Adipocyte (in vitro differentiated cells): ENCODE measurements around the gene OR2AE1.
"Not testable (repeated sequence)": the region's sequence is repeated elsewhere in the genome, so short reads cannot be mapped to it uniquely, and the experiment has no call there.

Experiments used
- DNase-seq: peaks from one replicate; pipeline ENCODE4 v3.0.0-alpha.2; 2015; ENCODE audit warnings: low read depth
- H3K27me3 ChIP-seq: replicated peaks from 2 replicates; pipeline ENCODE4 v1.7.0; 2013; ENCODE audit warnings: mild to moderate bottlenecking, low read length, moderate library complexity; ENCODE audit not compliant: control insufficient read depth, insufficient read depth
- H3K36me3 ChIP-seq: 2 replicates; pipeline ENCODE4 v1.7.0; 2013; ENCODE audit warnings: low read length, mild to moderate bottlenecking, moderate library complexity; ENCODE audit not compliant: control insufficient read depth, insufficient read depth, severe bottlenecking
- H3K4me1 ChIP-seq: 2 replicates; pipeline ENCODE4 v1.7.0; 2013; ENCODE audit warnings: mild to moderate bottlenecking, low read length, moderate library complexity; ENCODE audit not compliant: control insufficient read depth, insufficient read depth
- H3K4me3 ChIP-seq: 2 replicates; pipeline ENCODE4 v1.7.0; 2013; ENCODE audit warnings: mild to moderate bottlenecking, low read length, moderate library complexity
- H3K9ac ChIP-seq: 2 replicates; pipeline ENCODE4 v1.7.0; 2013; ENCODE audit warnings: mild to moderate bottlenecking, low read length, moderate library complexity
- H3K9me3 ChIP-seq: 2 replicates; pipeline ENCODE4 v1.7.0; 2013; ENCODE audit warnings: mild to moderate bottlenecking, low read length, moderate library complexity; ENCODE audit not compliant: control insufficient read depth

The OR2AE1 gene

GRCh38 chr7:99897322-99898022 lies 20.6 kb upstream of the OR2AE1 start:
- Histone ChIP-seq H3K4me1 (no peaks in the 10 kb centered on the region), H3K4me3 (no peak overlapping the region), H3K36me3 (peaks cover 48% of the 10 kb centered on the region), H3K27me3 (no peaks in the 10 kb centered on the region), H3K9me3 (no peaks in the 10 kb centered on the region), H3K9ac (no peak overlapping the region)
- no peak for DNase-seq

- Histone ChIP-seq H3K4me1 (no peaks in the 10 kb centered on the region), H3K27me3 (no peaks in the 10 kb centered on the region), H3K9ac (no peak overlapping the region), H3K9me3 (no peaks in the 10 kb centered on the region), H3K36me3 (peaks cover 35% of the 10 kb centered on the region), H3K4me3 (no peak overlapping the region)
- DNase-seq, result no peak
Measured at GRCh38 chr7:99894738-99895137, 17.9 kb upstream of the OR2AE1 start.

GRCh38 chr7:99893280-99893679 lies 16.4 kb upstream of the OR2AE1 start:
- Histone ChIP-seq H3K4me3 (no peak overlapping the region), H3K27me3 (no peaks in the 10 kb centered on the region), H3K4me1 (no peaks in the 10 kb centered on the region), H3K9ac (no peak overlapping the region), H3K36me3 (peaks cover 24% of the 10 kb centered on the region), H3K9me3 (no peaks in the 10 kb centered on the region)
- DNase-seq, result no peak

GRCh38 chr7:99890348-99890747 lies 13.5 kb upstream of the OR2AE1 start:
- H3K4me3 ChIP-seq, H3K27me3 ChIP-seq, H3K9me3 ChIP-seq, H3K9ac ChIP-seq, H3K4me1 ChIP-seq, DNase-seq: not testable (repeated sequence)
- peaks cover 18% of the 10 kb centered on the region for H3K36me3 ChIP-seq

- H3K4me1 ChIP-seq, H3K9ac ChIP-seq, DNase-seq, H3K9me3 ChIP-seq, H3K4me3 ChIP-seq, H3K27me3 ChIP-seq: not testable (repeated sequence)
- H3K36me3 ChIP-seq, result peaks cover 18% of the 10 kb centered on the region
Measured at GRCh38 chr7:99888366-99888765, 11.5 kb upstream of the OR2AE1 start.

- no peak overlapping the region for H3K4me3 ChIP-seq
- H3K36me3 ChIP-seq, result no peaks in the 10 kb centered on the region
- H3K4me1 ChIP-seq, result no peaks in the 10 kb centered on the region
- H3K9ac ChIP-seq, result no peak overlapping the region
- H3K9me3 ChIP-seq, result no peaks in the 10 kb centered on the region
- DNase-seq, result no peak
- no peaks in the 10 kb centered on the region for H3K27me3 ChIP-seq
Measured at GRCh38 chr7:99881370-99881769, 4.5 kb upstream of the OR2AE1 start.

GRCh38 chr7:99876491-99876890 lies 342 bp downstream of the OR2AE1 start:
- no peaks in the 10 kb centered on the region for H3K36me3 ChIP-seq
- H3K4me3 ChIP-seq, result no peak overlapping the region
- H3K27me3 ChIP-seq, result no peaks in the 10 kb centered on the region
- H3K9ac ChIP-seq, result no peak overlapping the region
- no peak for DNase-seq
- H3K9me3 ChIP-seq, result no peaks in the 10 kb centered on the region
- H3K4me1 ChIP-seq, result no peaks in the 10 kb centered on the region

- H3K9ac ChIP-seq, result no peak overlapping the region
- DNase-seq, result no peak
- H3K4me3 ChIP-seq, result no peak overlapping the region
- no peaks in the 10 kb centered on the region for H3K36me3 ChIP-seq
- H3K4me1 ChIP-seq, result no peaks in the 10 kb centered on the region
- no peaks in the 10 kb centered on the region for H3K27me3 ChIP-seq
- H3K9me3 ChIP-seq, result peaks cover 18% of the 10 kb centered on the region
Measured at GRCh38 chr7:99868246-99868645, 8.6 kb downstream of the OR2AE1 start.

- H3K4me3 ChIP-seq, H3K4me1 ChIP-seq: not testable (repeated sequence)
Measured at GRCh38 chr7:99867477-99867876, 9.4 kb downstream of the OR2AE1 start.

GRCh38 chr7:99863847-99864440 lies 12.9 kb downstream of the OR2AE1 start:
- DNase-seq, result peak; percentile 8
- Histone ChIP-seq H3K4me3 (no peak overlapping the region), H3K9me3 (peaks cover 22% of the 10 kb centered on the region), H3K4me1 (no peaks in the 10 kb centered on the region), H3K9ac (no peak overlapping the region), H3K36me3 (no peaks in the 10 kb centered on the region), H3K27me3 (no peaks in the 10 kb centered on the region)

More at GRCh38 chr7:99867477-99867876, 9.4 kb downstream of the OR2AE1 start:
- H3K9me3 ChIP-seq, result peaks cover 22% of the 10 kb centered on the region
- DNase-seq, H3K27me3 ChIP-seq, H3K36me3 ChIP-seq, H3K9ac ChIP-seq: not testable (repeated sequence)

- Histone ChIP-seq H3K4me3 (no peak overlapping the region), H3K36me3 (no peaks in the 10 kb centered on the region), H3K9me3 (peaks cover 22% of the 10 kb centered on the region), H3K9ac (no peak overlapping the region), H3K27me3 (no peaks in the 10 kb centered on the region), H3K4me1 (no peaks in the 10 kb centered on the region)
- DNase-seq, result peak; percentile 12
Measured at GRCh38 chr7:99860281-99861127, 16.3 kb downstream of the OR2AE1 start.
